Uterus (tissue), 4 donors: ENCODE measurements around the gene BRCA2. TPM values are rescaled to one million over a fixed set of nuclear protein-coding genes. Genes with fewer than 3 reads are reported as not detected.

ENCODE experiments used
- DNase-seq, 2 donors: peaks; one replicate each; pipeline ENCODE4 v3.0.0-alpha.2; 2019 to 2020
- H3K27ac ChIP-seq, 2 donors: fragments of 200-600 bp; sonication (generic); 1 replicate in 1 of 2; 2 replicates in 1 of 2; pipeline ENCODE4 v1.5.1; 2016 to 2018
- H3K27me3 ChIP-seq, 2 donors: fragments of 200-600 bp; sonication (generic); one replicate each; pipeline ENCODE4 v1.5.1; 2018 to 2019; ENCODE audit warnings: control low read depth in 1 of 2
- H3K36me3 ChIP-seq, 2 donors: fragments of 200-600 bp; sonication (generic); one replicate each; pipeline ENCODE4 v1.5.1; 2019; ENCODE audit warnings: control low read depth in 1 of 2
- H3K4me1 ChIP-seq, 2 donors: fragments of 200-600 bp; sonication (generic); one replicate each; pipeline ENCODE4 v1.5.1; 2018 to 2019; ENCODE audit warnings: control low read depth in 1 of 2
- H3K4me3 ChIP-seq, 2 donors: fragments of 200-600 bp; sonication (generic); 1 replicate in 1 of 2; 2 replicates in 1 of 2; pipeline ENCODE4 v1.5.1; 2018 to 2019; ENCODE audit warnings: mild to moderate bottlenecking in 1 of 2
- H3K9me3 ChIP-seq, 2 donors: fragments of 200-600 bp; sonication (generic); one replicate each; pipeline ENCODE4 v1.5.1; 2019; ENCODE audit warnings: control low read depth in 1 of 2
- CTCF ChIP-seq, 4 experiments: fragments of 200-600 bp in 2 of 4; fragments of 450-650 bp in 2 of 4; sonication (generic) in 2 of 4; IDR thresholded peaks; one replicate each; pipeline ENCODE4 v1.5.1; 2016 to 2019; ENCODE audit warnings: antibody characterized with exemption in 4 of 4, mild to moderate bottlenecking in 2 of 4, moderate library complexity in 1 of 4
- POLR2A ChIP-seq, 2 donors: fragments of 450-650 bp; IDR thresholded peaks; one replicate each; pipeline ENCODE4 v1.6.1; 2016; ENCODE audit warnings: antibody characterized with exemption in 2 of 2, mild to moderate bottlenecking in 1 of 2, moderate library complexity in 1 of 2
- intact Hi-C: fragments of 100-400 bp; cut with DNase I; formaldehyde crosslinking; loops from one replicate; pipeline ENCODE4 v1.15.1; 2023; ENCODE audit warnings: low total_unique reads
- total RNA-seq, 4 donors: library from RNA; depleted of rRNA in 3 of 4; stranded (reverse); fragments of >200 nt in 3 of 4; gene quantifications; one replicate each; pipeline versions ENCODE4 v1.1.0 to v1.2.4, GENCODE V29; 2014 to 2023
- donor health status: DM: yes; HTN: yes; CAD: no.

The BRCA2 gene
- total RNA-seq, 4 donors from 2014 or later: 0.26 to 11.5 (median 0.89) TPM

GRCh38 chr13:32383836-32384618 is 68.7 kb downstream of the BRCA2 start:
- DNase-seq: no peak
- no peaks in the 10 kb centered on the region for H3K36me3 ChIP-seq
- H3K27me3 ChIP-seq: no peaks in the 10 kb centered on the region
- H3K27ac ChIP-seq: no peak overlapping the region
- TF ChIP-seq POLR2A (IDR thresholded peaks at IDR 0.05): no peak
- no peak for TF ChIP-seq CTCF (IDR thresholded peaks at IDR 0.05)
- H3K9me3 ChIP-seq: no peaks in the 10 kb centered on the region
- intact Hi-C loops: no loop called here
- H3K4me3 ChIP-seq: no peak overlapping the region
- no peaks in the 10 kb centered on the region for H3K4me1 ChIP-seq

- no peaks in the 10 kb centered on the region for H3K27me3 ChIP-seq
- H3K4me1 ChIP-seq: no peaks in the 10 kb centered on the region
- no peaks in the 10 kb centered on the region for H3K9me3 ChIP-seq
- no peak for DNase-seq
- intact Hi-C loops: no loop called here
- no peak overlapping the region for H3K4me3 ChIP-seq
- TF ChIP-seq POLR2A (IDR thresholded peaks at IDR 0.05) (no peak), CTCF (IDR thresholded peaks at IDR 0.05) (no peak)
- H3K36me3 ChIP-seq: no peaks in the 10 kb centered on the region
- H3K27ac ChIP-seq: no peak overlapping the region
Measured at GRCh38 chr13:32384702-32385101, 69.4 kb downstream of the BRCA2 start.

DNA sequence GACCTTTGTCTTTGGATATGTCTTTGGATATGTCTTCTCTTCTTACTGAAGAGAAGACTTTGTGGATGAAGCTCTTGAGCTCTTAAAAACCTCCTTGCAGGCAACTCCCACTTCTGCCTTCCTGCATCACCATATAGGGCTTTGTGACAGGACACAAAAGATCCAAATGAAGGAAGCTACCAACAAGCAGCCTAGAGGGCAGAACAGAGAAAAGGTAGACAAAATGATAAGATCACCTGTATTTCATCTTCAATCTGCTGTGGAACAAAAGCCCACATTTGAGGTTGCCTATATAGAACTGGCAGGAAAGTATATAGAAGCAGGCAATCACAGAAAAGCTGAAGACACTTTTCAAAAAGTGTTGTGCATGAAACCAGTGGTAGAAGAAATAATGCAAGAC is 70.1 kb downstream of the BRCA2 start:
- no peaks in the 10 kb centered on the region for H3K36me3 ChIP-seq
- intact Hi-C loops: no loop called here
- no peak overlapping the region for H3K27ac ChIP-seq
- no peak overlapping the region for H3K4me3 ChIP-seq
- TF ChIP-seq POLR2A (IDR thresholded peaks at IDR 0.05): no peak
- TF ChIP-seq CTCF (IDR thresholded peaks at IDR 0.05): no peak
- no peaks in the 10 kb centered on the region for H3K4me1 ChIP-seq
- no peaks in the 10 kb centered on the region for H3K9me3 ChIP-seq
- H3K27me3 ChIP-seq: no peaks in the 10 kb centered on the region
- DNase-seq: no peak

- no peaks in the 10 kb centered on the region for H3K27me3 ChIP-seq
- no peaks in the 10 kb centered on the region for H3K4me1 ChIP-seq
- intact Hi-C loops: no loop called here
- no peak overlapping the region for H3K27ac ChIP-seq
- H3K36me3 ChIP-seq: no peaks in the 10 kb centered on the region
- TF ChIP-seq POLR2A (IDR thresholded peaks at IDR 0.05) (no peak), CTCF (IDR thresholded peaks at IDR 0.05) (no peak)
- no peak for DNase-seq
- no peaks in the 10 kb centered on the region for H3K9me3 ChIP-seq
- H3K4me3 ChIP-seq: no peak overlapping the region
Measured at GRCh38 chr13:32390048-32390447, 74.7 kb downstream of the BRCA2 start.

- Histone ChIP-seq H3K9me3 (no peaks in the 10 kb centered on the region), H3K36me3 (no peaks in the 10 kb centered on the region), H3K27ac (no peak overlapping the region), H3K27me3 (no peaks in the 10 kb centered on the region), H3K4me1 (no peaks in the 10 kb centered on the region), H3K4me3 (no peak overlapping the region)
- TF ChIP-seq POLR2A (IDR thresholded peaks at IDR 0.05) (no peak), CTCF (IDR thresholded peaks at IDR 0.05) (no peak)
- intact Hi-C loops: no loop called here
- DNase-seq: no peak
Measured at GRCh38 chr13:32390484-32390883, 75.2 kb downstream of the BRCA2 start.
